VCaP (cell line): ENCODE measurements around the gene LHFPL6.

Source experiments
- H3K27ac ChIP-seq: fragments of 450-650 bp; 2 replicates; pipeline ENCODE4 v1.5.1; 2017
- TF ChIP-seq, protein P1 (sequence below): fragments of 450-650 bp; conservative IDR thresholded peaks from 2 replicates; pipeline ENCODE4 v1.5.1; 2017; ENCODE audit warnings: mild to moderate bottlenecking, moderate library complexity

LHFPL6 gene

GRCh38 chr13:39585219-39585618, 17.8 kb downstream of the LHFPL6 start:
- H3K27ac ChIP-seq = no peak overlapping the region
- TF ChIP-seq, protein P1, sequence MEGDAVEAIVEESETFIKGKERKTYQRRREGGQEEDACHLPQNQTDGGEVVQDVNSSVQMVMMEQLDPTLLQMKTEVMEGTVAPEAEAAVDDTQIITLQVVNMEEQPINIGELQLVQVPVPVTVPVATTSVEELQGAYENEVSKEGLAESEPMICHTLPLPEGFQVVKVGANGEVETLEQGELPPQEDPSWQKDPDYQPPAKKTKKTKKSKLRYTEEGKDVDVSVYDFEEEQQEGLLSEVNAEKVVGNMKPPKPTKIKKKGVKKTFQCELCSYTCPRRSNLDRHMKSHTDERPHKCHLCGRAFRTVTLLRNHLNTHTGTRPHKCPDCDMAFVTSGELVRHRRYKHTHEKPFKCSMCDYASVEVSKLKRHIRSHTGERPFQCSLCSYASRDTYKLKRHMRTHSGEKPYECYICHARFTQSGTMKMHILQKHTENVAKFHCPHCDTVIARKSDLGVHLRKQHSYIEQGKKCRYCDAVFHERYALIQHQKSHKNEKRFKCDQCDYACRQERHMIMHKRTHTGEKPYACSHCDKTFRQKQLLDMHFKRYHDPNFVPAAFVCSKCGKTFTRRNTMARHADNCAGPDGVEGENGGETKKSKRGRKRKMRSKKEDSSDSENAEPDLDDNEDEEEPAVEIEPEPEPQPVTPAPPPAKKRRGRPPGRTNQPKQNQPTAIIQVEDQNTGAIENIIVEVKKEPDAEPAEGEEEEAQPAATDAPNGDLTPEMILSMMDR = no peak

DNA sequence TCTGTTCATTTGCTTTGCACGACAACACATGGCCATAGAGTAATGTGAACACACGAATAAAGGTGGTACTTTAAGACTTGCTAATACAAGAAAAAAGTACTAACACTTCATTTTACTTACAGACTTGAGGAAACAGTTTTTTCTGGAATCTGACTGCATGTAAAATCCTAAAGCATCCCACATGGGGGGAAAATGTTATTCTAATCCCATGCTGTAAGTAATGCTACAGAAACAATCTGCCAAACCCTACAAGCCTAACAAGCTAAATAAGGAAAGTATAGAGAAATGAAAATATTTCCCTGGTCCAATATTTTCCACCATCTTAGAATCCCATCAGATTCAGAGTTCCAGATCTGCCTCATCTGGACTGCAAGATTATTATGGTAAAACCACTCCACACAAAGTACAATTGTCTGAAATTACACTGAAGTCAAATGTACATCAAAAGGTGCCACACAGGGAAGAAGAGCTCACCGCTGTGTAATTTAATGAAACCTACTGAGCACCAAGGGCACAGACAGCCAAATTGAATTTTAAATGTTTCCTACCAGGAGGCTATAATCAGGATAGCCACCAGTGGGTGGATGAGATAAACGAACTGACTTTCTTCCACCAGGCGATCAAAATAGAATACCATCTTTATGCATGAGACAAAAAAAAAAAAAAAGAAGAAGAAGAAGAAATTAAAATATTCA, 22.0 kb downstream of the LHFPL6 start:
- TF ChIP-seq, protein P1 = no peak
- H3K27ac ChIP-seq = no peak overlapping the region

- TF ChIP-seq, protein P1 = no peak
- no peak overlapping the region for H3K27ac ChIP-seq
These were observed 24.1 kb downstream of the LHFPL6 start for GRCh38 chr13:39578821-39579291.

DNA sequence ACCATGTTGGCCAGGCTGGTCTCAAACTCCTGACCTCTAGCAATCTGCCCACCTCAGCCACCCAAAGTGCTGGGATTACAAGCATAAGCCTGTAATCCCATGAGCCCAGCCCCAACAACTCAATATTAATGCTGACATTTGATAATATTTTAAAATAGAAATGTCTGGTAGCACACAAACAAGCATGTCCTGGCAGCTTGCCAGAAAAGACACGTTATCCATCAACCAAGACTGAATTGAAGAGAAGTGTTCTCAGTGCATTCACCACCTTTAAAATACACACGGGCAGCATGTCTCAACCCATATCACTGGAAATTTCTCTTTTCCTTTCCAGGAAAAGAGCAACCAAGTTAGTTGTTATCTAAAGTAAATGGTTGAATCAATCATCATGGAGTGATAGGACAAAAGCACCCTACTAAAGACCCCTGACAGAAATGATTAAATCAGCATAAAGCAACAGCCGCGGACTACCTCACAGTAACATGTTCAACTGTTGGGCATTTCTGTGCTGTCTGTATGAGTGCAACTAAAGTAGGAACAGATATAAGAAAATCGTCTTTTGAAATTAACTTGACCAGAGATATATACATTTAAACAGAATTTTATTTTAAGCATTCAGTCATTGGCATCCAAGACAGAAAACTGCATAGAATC, 25.0 kb downstream of the LHFPL6 start:
- H3K27ac ChIP-seq = no peak overlapping the region
- TF ChIP-seq, protein P1 = no peak

- TF ChIP-seq, protein P1 = no peak
- H3K27ac ChIP-seq = no peak overlapping the region
These were observed 25.8 kb downstream of the LHFPL6 start for GRCh38 chr13:39577203-39577602.

DNA sequence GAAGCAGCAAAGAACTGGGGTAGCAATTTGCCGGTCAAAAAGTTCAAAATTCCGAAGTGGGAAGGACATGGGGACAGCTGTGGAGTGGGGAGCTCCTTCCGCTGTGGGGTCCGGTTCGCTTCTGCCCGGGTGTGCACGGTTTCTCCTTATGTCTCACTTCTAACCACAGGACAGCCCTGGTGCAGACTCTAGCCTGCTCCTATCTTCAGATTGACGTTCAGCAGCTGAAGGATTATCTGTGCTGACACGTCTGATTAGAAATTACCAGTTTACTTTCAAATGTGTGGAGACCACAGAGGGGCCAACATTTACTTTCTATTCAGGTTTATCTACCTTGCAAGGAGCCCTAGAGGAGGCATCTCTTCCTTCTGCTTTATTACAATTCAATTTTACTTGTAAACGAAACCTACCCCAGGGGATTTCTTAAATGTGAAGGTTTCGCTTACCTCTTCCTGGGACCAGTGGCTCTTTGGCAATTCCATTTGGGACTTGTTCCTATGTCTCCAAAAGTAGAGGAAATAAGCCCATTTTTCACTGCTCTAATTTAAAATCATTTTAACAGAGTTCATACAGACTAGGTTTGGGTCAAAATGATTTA, 27.3 kb downstream of the LHFPL6 start:
- TF ChIP-seq, protein P1 = no peak
- H3K27ac ChIP-seq = no peak overlapping the region

GRCh38 chr13:39571502-39572092, 31.4 kb downstream of the LHFPL6 start:
- H3K27ac ChIP-seq = no peak overlapping the region
- TF ChIP-seq, protein P1 = no peak
